ENCODE measurements around the gene PTPRK. TPM values are rescaled to one million over a fixed set of nuclear protein-coding genes. Genes with fewer than 3 reads are reported as not detected.

Gene PTPRK
- total RNA-seq, 2 experiments from 2014 or later = not detected

DNA sequence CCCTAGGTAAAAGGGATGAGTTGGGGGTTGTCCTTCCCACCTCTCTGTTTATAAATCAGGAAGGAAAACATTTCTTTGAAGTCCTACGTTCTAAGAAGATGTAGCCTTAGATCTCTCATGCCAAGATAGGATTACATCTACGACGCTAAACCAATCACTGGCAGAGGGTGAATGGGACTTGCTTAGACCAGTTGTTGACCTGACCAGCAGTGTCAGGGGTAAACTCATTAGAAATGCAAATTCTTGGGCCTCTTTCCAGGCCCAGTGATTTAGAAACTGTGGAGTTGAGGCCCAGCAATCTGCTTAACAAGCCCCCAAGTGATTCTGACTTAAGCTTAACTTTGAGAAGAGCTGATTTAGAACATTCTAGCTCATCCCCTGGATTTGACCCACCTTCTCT lies 472.4 kb downstream of the PTPRK start:
- H3K27ac ChIP-seq (ENCODE audit: low read depth, low read length, poor library complexity, severe bottlenecking) = no peak overlapping the region
- POLR2A ChIA-PET = no interaction called here
- no peaks in the 10 kb centered on the region for H3K79me2 ChIP-seq (ENCODE audit: insufficient read depth, low read depth, low read length)
- intact Hi-C loops (cut with micrococcal nuclease; ENCODE audit: unreplicated experiment) = no loop called here
- BruUV-seq (replicated peaks) = no TSS peak
- no peaks in the 10 kb centered on the region for H3K9me2 ChIP-seq (ENCODE audit: insufficient read depth, low read length)
- H3K9me3 ChIP-seq (ENCODE audit: low read length) = no peaks in the 10 kb centered on the region
- CTCF ChIA-PET (ENCODE audit: unreplicated experiment) = no interaction called here
- TF ChIP-seq CTCF (conservative IDR thresholded peaks at IDR 0.05; ENCODE audit: low read length) (no peak), EZH2phosphoT487 (IDR thresholded peaks at IDR 0.05; ENCODE audit: borderline replicate concordance, low read depth, low read length) (no peak)
- H3K36me3 ChIP-seq (ENCODE audit: insufficient read depth, low read length) = no peaks in the 10 kb centered on the region
- H4K20me1 ChIP-seq (ENCODE audit: insufficient read depth, low read length) = no peaks in the 10 kb centered on the region
- no peak overlapping the region for H3K4me2 ChIP-seq (ENCODE audit: low read length)
- H3K4me1 ChIP-seq (ENCODE audit: insufficient read depth, low read length, poor library complexity, severe bottlenecking) = no peaks in the 10 kb centered on the region
- DNase-seq (ENCODE audit: low spot score) = no peak
- H3K4me3 ChIP-seq (ENCODE audit: low read depth, low read length, poor library complexity, severe bottlenecking) = no peak overlapping the region
- no peak overlapping the region for H2AFZ ChIP-seq (ENCODE audit: low read length)

GRCh38 chr6:128046033-128046432 lies 474.4 kb downstream of the PTPRK start:
- Histone ChIP-seq H3K9me3 (ENCODE audit: low read length) (no peaks in the 10 kb centered on the region), H3K9me2 (ENCODE audit: insufficient read depth, low read length) (no peaks in the 10 kb centered on the region), H3K4me2 (ENCODE audit: low read length) (no peak overlapping the region), H3K79me2 (ENCODE audit: insufficient read depth, low read depth, low read length) (no peaks in the 10 kb centered on the region), H3K27ac (ENCODE audit: low read depth, low read length, poor library complexity, severe bottlenecking) (no peak overlapping the region), H3K4me1 (ENCODE audit: insufficient read depth, low read length, poor library complexity, severe bottlenecking) (no peaks in the 10 kb centered on the region), H2AFZ (ENCODE audit: low read length) (no peak overlapping the region), H3K36me3 (ENCODE audit: insufficient read depth, low read length) (no peaks in the 10 kb centered on the region), H4K20me1 (ENCODE audit: insufficient read depth, low read length) (no peaks in the 10 kb centered on the region), H3K4me3 (ENCODE audit: low read depth, low read length, poor library complexity, severe bottlenecking) (no peak overlapping the region)
- POLR2A ChIA-PET = no interaction called here
- BruUV-seq (replicated peaks) = no TSS peak
- CTCF ChIA-PET (ENCODE audit: unreplicated experiment) = no interaction called here
- no peak for DNase-seq (ENCODE audit: low spot score)
- TF ChIP-seq CTCF (conservative IDR thresholded peaks at IDR 0.05; ENCODE audit: low read length) (no peak), EZH2phosphoT487 (IDR thresholded peaks at IDR 0.05; ENCODE audit: borderline replicate concordance, low read depth, low read length) (no peak)
- intact Hi-C loops (cut with micrococcal nuclease; ENCODE audit: unreplicated experiment) = no loop called here

- H4K20me1 ChIP-seq (ENCODE audit: insufficient read depth, low read length) = no peaks in the 10 kb centered on the region
- no peaks in the 10 kb centered on the region for H3K36me3 ChIP-seq (ENCODE audit: insufficient read depth, low read length)
- BruUV-seq (replicated peaks) = no TSS peak
- H3K4me1 ChIP-seq (ENCODE audit: insufficient read depth, low read length, poor library complexity, severe bottlenecking) = no peaks in the 10 kb centered on the region
- no peaks in the 10 kb centered on the region for H3K9me2 ChIP-seq (ENCODE audit: insufficient read depth, low read length)
- H3K9me3 ChIP-seq (ENCODE audit: low read length) = no peaks in the 10 kb centered on the region
- no peak for DNase-seq (ENCODE audit: low spot score)
- no peak overlapping the region for H3K4me2 ChIP-seq (ENCODE audit: low read length)
- no peak overlapping the region for H3K4me3 ChIP-seq (ENCODE audit: low read depth, low read length, poor library complexity, severe bottlenecking)
- intact Hi-C loops (cut with micrococcal nuclease; ENCODE audit: unreplicated experiment) = no loop called here
- POLR2A ChIA-PET = no interaction called here
- no peak for TF ChIP-seq CTCF (conservative IDR thresholded peaks at IDR 0.05; ENCODE audit: low read length)
- no peak for TF ChIP-seq EZH2phosphoT487 (IDR thresholded peaks at IDR 0.05; ENCODE audit: borderline replicate concordance, low read depth, low read length)
- H3K79me2 ChIP-seq (ENCODE audit: insufficient read depth, low read depth, low read length) = no peaks in the 10 kb centered on the region
- no peak overlapping the region for H3K27ac ChIP-seq (ENCODE audit: low read depth, low read length, poor library complexity, severe bottlenecking)
- CTCF ChIA-PET (ENCODE audit: unreplicated experiment) = no interaction called here
- no peak overlapping the region for H2AFZ ChIP-seq (ENCODE audit: low read length)
Observed at GRCh38 chr6:128039543-128039942, 480.9 kb downstream of the PTPRK start.
